A549 (cell line): Measurements from ENCODE around the gene ADH5. TPM values are rescaled to one million over a fixed set of nuclear protein-coding genes. Genes with fewer than 3 reads are reported as not detected.
A peak's percentile ranks its signal among the peaks of the same experiment; 100 is the strongest.

ENCODE experiments used
- ATAC-seq, 2 experiments: fragments of 200-7000 bp in 1 of 2; fragments of >200 bp in 1 of 2; cut with Nextera tagmentation in 1 of 2; cut with Tn5 transposase in 1 of 2; 3 replicates each; pipeline versions ENCODE4 v1.8.0 to v1.9.1; 2018 to 2020; ENCODE audit warnings: mild to moderate bottlenecking in 1 of 2, moderate library complexity in 1 of 2
- CTCF ChIA-PET: fragments of 300-600 bp; sonication (Branson Sonifier 250); formaldehyde crosslinking; extraction: SDS; loops from one replicate; lab custom pipeline; 2021; ENCODE audit warnings: antibody characterized with exemption, inconsistent platforms; lab: Yijun Ruan, JAX
- POLR2A ChIA-PET: fragments of 350-600 bp; formaldehyde crosslinking; extraction: SDS; loops from one replicate; lab custom pipeline; 2021; ENCODE audit warnings: antibody characterized with exemption, inconsistent platforms; lab: Yijun Ruan, JAX
- DNase-seq, 2 experiments: peaks; one replicate each; pipeline versions ENCODE4 v3.0.0 to v3.0.0-alpha.2; 2011 to 2016; ENCODE audit warnings: low read depth in 1 of 2, low spot score in 1 of 2
- FAIRE-seq: peaks from 2 replicates; lab custom pipeline; 2011; peaks lifted over from hg19 to GRCh38; lab: Jason Lieb, UNC
- H3K27ac ChIP-seq, 2 experiments: fragments of >200 bp; sonication (Bioruptor Twin); formaldehyde crosslinking; 3 replicates each; pipeline ENCODE4 v1.5.1; 2016 to 2017
- H3K4me1 ChIP-seq: fragments of >200 bp; sonication (Bioruptor Twin); formaldehyde crosslinking; 3 replicates; pipeline ENCODE4 v1.6.1; 2016
- H3K4me2 ChIP-seq: fragments of >200 bp; sonication (Bioruptor Twin); formaldehyde crosslinking; 3 replicates; pipeline ENCODE4 v1.6.1; 2016
- H3K4me3 ChIP-seq: fragments of >200 bp; sonication (Bioruptor Twin); formaldehyde crosslinking; 3 replicates; pipeline ENCODE4 v1.5.1; 2016
- H3K9me3 ChIP-seq: fragments of >200 bp; sonication (Bioruptor Twin); formaldehyde crosslinking; 3 replicates; pipeline ENCODE4 v1.6.1; 2016
- BHLHE40 ChIP-seq: IDR thresholded peaks from 2 replicates; pipeline ENCODE4 v1.6.1; 2012; ENCODE audit warnings: low read depth, low read length, inconsistent platforms
- EHF ChIP-seq: fragments of 250-450 bp; sonication (Bioruptor Pico); IDR thresholded peaks from 2 replicates; pipeline ENCODE4 v1.5.0; 2020; ENCODE audit warnings: mild to moderate bottlenecking
- FOSB ChIP-seq: fragments of 250-450 bp; sonication (Bioruptor Pico); IDR thresholded peaks from 2 replicates; pipeline ENCODE4 v1.5.0; 2020; ENCODE audit warnings: mild to moderate bottlenecking, moderate library complexity
- HES2 ChIP-seq: fragments of >200 bp; sonication (Bioruptor Twin); formaldehyde crosslinking; IDR thresholded peaks from 2 replicates; pipeline ENCODE4 v1.6.1; 2016
- HMGXB4 ChIP-seq: fragments of 250-450 bp; sonication (Bioruptor Pico); IDR thresholded peaks from 2 replicates; pipeline ENCODE4 v1.5.0; 2021; ENCODE audit warnings: mild to moderate bottlenecking, moderate library complexity, borderline replicate concordance
- HOXB5 ChIP-seq: fragments of 250-450 bp; sonication (Bioruptor Pico); IDR thresholded peaks from 2 replicates; pipeline ENCODE4 v1.5.0; 2020; ENCODE audit warnings: mild to moderate bottlenecking, moderate library complexity
- MAFK ChIP-seq: fragments of 450-650 bp; IDR thresholded peaks from 2 replicates; pipeline ENCODE4 v1.6.1; 2014; ENCODE audit not compliant: partially characterized antibody
- MAZ ChIP-seq: fragments of 150-350 bp; IDR thresholded peaks from 2 replicates; pipeline ENCODE4 v1.6.1; 2014; ENCODE audit warnings: antibody characterized with exemption, low read depth, low read length, borderline replicate concordance
- NR3C1 ChIP-seq: fragments of >200 bp; sonication (Bioruptor Twin); formaldehyde crosslinking; IDR thresholded peaks from 3 replicates; pipeline ENCODE4 v1.6.1; 2017
- PHF8 ChIP-seq: fragments of 200-600 bp; sonication (generic); IDR thresholded peaks from 2 replicates; pipeline ENCODE4 v1.6.1; 2016; ENCODE audit warnings: low read depth, mild to moderate bottlenecking, antibody characterized with exemption, moderate library complexity, borderline replicate concordance
- TFCP2L1 ChIP-seq: fragments of 250-450 bp; sonication (Bioruptor Pico); IDR thresholded peaks from 2 replicates; pipeline ENCODE4 v1.5.0; 2021; ENCODE audit warnings: mild to moderate bottlenecking
- ZFP36 ChIP-seq: fragments of 450-650 bp; IDR thresholded peaks from 2 replicates; pipeline ENCODE4 v1.6.1; 2014; ENCODE audit warnings: borderline replicate concordance; ENCODE audit not compliant: partially characterized antibody
- WGBS: methylation state at CpG from one replicate; pipeline ENCODE4 v1.1.6; 2017; ENCODE audit errors: missing lambda C conversion rate; 5-methylcytosine and 5-hydroxymethylcytosine counted together
- polyA plus RNA-seq, 4 experiments: library from polyadenylated mRNA; depleted of rRNA in 3 of 4; stranded (reverse); fragments of >200 nt; fragmentation: RNase III in 1 of 4; extraction: RNeasy Plus Mini Kit Qiagen cat#74134 plus additional on column Dnase treatment in 1 of 4; gene quantifications; 2 replicates in 3 of 4; 3 replicates in 1 of 4; pipeline ENCODE4 v1.2.3, GENCODE V29; 2011 to 2017
- TF ChIP-seq, protein P1 (sequence below): IDR thresholded peaks from 2 replicates; pipeline ENCODE4 v1.6.1; 2012
- TF ChIP-seq, protein P2 (sequence below): IDR thresholded peaks from 2 replicates; pipeline ENCODE4 v1.6.1; 2012

The ADH5 gene
- polyA plus RNA-seq, 2 of the 4 experiments (the other 2 are of a cell fraction): 124 to 152 TPM

DNA sequence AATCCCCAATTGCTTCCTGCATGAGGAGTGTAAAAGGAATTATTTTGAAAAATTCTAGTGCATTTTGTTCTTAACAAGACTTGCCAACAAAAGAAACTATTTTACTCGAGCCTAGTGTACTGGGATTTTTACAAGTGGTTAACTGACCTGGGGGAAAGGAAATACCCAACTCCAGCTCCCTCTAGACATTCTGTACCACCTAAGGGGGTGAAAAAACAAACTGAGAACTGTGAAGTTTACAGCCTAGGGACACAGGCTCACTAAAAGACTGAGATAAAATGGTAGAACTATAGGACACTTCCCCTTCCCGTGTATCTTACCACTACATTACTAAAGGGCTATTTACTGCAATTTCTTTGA, 2.6 kb upstream of the ADH5 start:
- no peak for DNase-seq
- ATAC-seq: no peak
- Histone ChIP-seq H3K9me3 (no peaks in the 10 kb centered on the region), H3K27ac (no peak overlapping the region), H3K4me2 (no peak overlapping the region), H3K4me1 (peaks cover 14% of the 10 kb centered on the region), H3K4me3 (no peak overlapping the region)
- FAIRE-seq: no peak
- WGBS: 61% methylated on average over 2 of the region's 2 CpGs
- POLR2A ChIA-PET: no interaction called here
- CTCF ChIA-PET: interaction anchor here (1.1 kb wide), 1 partner anchor 35 kb away, joined by 3 read pairs; no protein-coding TSS in a partner anchor
- no peak for TF ChIP-seq BHLHE40
- TF ChIP-seq HES2: no peak
- no peak for TF ChIP-seq MAZ
- TF ChIP-seq, protein P1, sequence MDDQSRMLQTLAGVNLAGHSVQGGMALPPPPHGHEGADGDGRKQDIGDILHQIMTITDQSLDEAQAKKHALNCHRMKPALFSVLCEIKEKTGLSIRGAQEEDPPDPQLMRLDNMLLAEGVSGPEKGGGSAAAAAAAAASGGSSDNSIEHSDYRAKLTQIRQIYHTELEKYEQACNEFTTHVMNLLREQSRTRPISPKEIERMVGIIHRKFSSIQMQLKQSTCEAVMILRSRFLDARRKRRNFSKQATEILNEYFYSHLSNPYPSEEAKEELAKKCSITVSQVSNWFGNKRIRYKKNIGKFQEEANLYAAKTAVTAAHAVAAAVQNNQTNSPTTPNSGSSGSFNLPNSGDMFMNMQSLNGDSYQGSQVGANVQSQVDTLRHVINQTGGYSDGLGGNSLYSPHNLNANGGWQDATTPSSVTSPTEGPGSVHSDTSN: no peak
- no peak for TF ChIP-seq MAFK
- TF ChIP-seq, protein P2, sequence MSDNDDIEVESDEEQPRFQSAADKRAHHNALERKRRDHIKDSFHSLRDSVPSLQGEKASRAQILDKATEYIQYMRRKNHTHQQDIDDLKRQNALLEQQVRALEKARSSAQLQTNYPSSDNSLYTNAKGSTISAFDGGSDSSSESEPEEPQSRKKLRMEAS: no peak

GRCh38 chr4:99090481-99091215, 2.1 kb upstream of the ADH5 start:
- Histone ChIP-seq H3K4me1 (peaks cover 16% of the 10 kb centered on the region), H3K4me2 (peak overlapping the region; percentile 87; the same call in 2 of the 3 replicates), H3K27ac (no peak overlapping the region), H3K4me3 (no peak overlapping the region), H3K9me3 (no peaks in the 10 kb centered on the region)
- ChIA-PET CTCF (interaction anchor here (1.1 kb wide), 1 partner anchor 35 kb away, joined by 3 read pairs; no protein-coding TSS in a partner anchor), POLR2A (no interaction called here)
- TF ChIP-seq FOSB (CRISPR knock-in tag) (no peak), HMGXB4 (no peak), HOXB5 (CRISPR knock-in tag) (no peak), TFCP2L1 (CRISPR knock-in tag) (no peak), EHF (CRISPR knock-in tag) (no peak), ZFP36 (no peak), NR3C1 (no peak), PHF8 (no peak)
- TF ChIP-seq, protein P2: no peak
- ATAC-seq (no peak), DNase-seq (no peak), FAIRE-seq (no peak)
- WGBS: 91% methylated on average over 2 of the region's 2 CpGs

GRCh38 chr4:99088023-99088449, 552 bp downstream of the ADH5 start:
- DNase-seq (peak; percentile 32 to 52), ATAC-seq (peak; percentile 65 to 72), FAIRE-seq (no peak)
- Histone ChIP-seq H3K27ac (peak overlapping the region; percentile 93 to 99), H3K9me3 (no peaks in the 10 kb centered on the region), H3K4me2 (peak overlapping the region; percentile 77), H3K4me1 (peaks cover 16% of the 10 kb centered on the region), H3K4me3 (peak overlapping the region; percentile 95)
- whole genome bisulfite sequencing: 4% methylated on average over 13 of the region's 15 CpGs
- CTCF ChIA-PET: interaction anchor here (0.7 kb wide), 1 partner anchor 93 kb away, joined by 3 read pairs; the partner anchor contains the start of gene METAP1
- POLR2A ChIA-PET: interaction anchor here (0.6 to 2.8 kb wide), 11 partner anchors 8 to 945 kb away, joined by 3 to 35 read pairs (median 5); partner anchors contain the start of genes EIF4E, METAP1, RAP1GDS1 and STPG2
- TF ChIP-seq BHLHE40: 0 out of 2 replicates have a peak, but pooled peaks have one; percentile 18
- no peak for TF ChIP-seq NR3C1
